ENCODE measurements around the gene FKBP5. TPM values are rescaled to one million over a fixed set of nuclear protein-coding genes. Genes with fewer than 3 reads are reported as not detected.

Gene FKBP5
- total and polyA plus RNA-seq, 9 of the 15 experiments (the other 6 are each of a cell fraction or from before 2014, with no cell fraction given): 32.7 to 151 (median 75.0) TPM

DNA sequence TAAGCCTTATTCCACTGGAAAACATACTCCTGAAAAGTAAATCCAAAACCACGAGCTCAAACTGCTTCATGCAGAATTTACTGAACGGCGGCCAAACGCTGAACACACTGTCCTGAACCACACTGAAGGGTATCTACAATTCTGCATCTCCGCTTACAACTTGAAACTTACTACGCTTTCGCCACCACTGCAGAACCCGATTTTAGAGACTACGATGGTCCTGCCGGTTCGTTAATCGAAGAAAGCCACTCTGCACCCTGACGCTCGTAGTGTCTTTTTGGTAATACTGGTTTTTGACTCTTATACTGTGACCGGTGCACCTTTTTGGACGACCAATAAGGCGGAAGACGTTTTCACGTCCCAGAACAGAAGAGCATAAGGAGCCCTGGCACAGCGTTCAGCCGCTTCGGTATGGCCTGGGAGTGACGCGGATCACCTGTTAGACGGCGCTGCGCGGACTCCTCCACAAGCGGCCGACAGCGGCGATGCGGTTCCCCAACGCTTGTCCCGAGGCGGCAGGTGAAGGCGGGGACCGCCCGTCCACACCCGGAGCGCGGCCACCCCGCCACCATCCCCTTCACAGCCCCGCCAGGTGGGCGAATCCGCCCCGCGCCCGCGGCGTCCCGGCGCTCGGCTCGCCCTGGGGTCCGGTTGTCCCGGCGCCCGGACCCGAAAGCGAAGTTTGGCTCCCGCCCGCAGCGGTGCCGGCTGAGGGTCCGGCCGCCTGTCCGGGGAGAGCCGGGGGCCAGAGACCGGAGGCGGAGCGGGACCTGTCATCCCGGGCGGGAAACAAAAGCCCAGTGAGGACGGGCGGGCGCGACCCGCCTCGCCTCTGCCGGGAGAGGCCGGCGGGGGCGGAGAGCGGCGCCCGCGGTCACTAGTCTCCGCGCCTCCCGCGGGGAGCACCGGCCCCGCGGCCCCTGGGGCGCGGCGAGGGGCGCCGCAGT is 784 bp downstream of the FKBP5 start (continued):
- TF ChIP-seq, protein P1, sequence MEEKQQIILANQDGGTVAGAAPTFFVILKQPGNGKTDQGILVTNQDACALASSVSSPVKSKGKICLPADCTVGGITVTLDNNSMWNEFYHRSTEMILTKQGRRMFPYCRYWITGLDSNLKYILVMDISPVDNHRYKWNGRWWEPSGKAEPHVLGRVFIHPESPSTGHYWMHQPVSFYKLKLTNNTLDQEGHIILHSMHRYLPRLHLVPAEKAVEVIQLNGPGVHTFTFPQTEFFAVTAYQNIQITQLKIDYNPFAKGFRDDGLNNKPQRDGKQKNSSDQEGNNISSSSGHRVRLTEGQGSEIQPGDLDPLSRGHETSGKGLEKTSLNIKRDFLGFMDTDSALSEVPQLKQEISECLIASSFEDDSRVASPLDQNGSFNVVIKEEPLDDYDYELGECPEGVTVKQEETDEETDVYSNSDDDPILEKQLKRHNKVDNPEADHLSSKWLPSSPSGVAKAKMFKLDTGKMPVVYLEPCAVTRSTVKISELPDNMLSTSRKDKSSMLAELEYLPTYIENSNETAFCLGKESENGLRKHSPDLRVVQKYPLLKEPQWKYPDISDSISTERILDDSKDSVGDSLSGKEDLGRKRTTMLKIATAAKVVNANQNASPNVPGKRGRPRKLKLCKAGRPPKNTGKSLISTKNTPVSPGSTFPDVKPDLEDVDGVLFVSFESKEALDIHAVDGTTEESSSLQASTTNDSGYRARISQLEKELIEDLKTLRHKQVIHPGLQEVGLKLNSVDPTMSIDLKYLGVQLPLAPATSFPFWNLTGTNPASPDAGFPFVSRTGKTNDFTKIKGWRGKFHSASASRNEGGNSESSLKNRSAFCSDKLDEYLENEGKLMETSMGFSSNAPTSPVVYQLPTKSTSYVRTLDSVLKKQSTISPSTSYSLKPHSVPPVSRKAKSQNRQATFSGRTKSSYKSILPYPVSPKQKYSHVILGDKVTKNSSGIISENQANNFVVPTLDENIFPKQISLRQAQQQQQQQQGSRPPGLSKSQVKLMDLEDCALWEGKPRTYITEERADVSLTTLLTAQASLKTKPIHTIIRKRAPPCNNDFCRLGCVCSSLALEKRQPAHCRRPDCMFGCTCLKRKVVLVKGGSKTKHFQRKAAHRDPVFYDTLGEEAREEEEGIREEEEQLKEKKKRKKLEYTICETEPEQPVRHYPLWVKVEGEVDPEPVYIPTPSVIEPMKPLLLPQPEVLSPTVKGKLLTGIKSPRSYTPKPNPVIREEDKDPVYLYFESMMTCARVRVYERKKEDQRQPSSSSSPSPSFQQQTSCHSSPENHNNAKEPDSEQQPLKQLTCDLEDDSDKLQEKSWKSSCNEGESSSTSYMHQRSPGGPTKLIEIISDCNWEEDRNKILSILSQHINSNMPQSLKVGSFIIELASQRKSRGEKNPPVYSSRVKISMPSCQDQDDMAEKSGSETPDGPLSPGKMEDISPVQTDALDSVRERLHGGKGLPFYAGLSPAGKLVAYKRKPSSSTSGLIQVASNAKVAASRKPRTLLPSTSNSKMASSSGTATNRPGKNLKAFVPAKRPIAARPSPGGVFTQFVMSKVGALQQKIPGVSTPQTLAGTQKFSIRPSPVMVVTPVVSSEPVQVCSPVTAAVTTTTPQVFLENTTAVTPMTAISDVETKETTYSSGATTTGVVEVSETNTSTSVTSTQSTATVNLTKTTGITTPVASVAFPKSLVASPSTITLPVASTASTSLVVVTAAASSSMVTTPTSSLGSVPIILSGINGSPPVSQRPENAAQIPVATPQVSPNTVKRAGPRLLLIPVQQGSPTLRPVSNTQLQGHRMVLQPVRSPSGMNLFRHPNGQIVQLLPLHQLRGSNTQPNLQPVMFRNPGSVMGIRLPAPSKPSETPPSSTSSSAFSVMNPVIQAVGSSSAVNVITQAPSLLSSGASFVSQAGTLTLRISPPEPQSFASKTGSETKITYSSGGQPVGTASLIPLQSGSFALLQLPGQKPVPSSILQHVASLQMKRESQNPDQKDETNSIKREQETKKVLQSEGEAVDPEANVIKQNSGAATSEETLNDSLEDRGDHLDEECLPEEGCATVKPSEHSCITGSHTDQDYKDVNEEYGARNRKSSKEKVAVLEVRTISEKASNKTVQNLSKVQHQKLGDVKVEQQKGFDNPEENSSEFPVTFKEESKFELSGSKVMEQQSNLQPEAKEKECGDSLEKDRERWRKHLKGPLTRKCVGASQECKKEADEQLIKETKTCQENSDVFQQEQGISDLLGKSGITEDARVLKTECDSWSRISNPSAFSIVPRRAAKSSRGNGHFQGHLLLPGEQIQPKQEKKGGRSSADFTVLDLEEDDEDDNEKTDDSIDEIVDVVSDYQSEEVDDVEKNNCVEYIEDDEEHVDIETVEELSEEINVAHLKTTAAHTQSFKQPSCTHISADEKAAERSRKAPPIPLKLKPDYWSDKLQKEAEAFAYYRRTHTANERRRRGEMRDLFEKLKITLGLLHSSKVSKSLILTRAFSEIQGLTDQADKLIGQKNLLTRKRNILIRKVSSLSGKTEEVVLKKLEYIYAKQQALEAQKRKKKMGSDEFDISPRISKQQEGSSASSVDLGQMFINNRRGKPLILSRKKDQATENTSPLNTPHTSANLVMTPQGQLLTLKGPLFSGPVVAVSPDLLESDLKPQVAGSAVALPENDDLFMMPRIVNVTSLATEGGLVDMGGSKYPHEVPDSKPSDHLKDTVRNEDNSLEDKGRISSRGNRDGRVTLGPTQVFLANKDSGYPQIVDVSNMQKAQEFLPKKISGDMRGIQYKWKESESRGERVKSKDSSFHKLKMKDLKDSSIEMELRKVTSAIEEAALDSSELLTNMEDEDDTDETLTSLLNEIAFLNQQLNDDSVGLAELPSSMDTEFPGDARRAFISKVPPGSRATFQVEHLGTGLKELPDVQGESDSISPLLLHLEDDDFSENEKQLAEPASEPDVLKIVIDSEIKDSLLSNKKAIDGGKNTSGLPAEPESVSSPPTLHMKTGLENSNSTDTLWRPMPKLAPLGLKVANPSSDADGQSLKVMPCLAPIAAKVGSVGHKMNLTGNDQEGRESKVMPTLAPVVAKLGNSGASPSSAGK (IDR thresholded peaks at IDR 0.05): no peak
- TF ChIP-seq, protein P2, sequence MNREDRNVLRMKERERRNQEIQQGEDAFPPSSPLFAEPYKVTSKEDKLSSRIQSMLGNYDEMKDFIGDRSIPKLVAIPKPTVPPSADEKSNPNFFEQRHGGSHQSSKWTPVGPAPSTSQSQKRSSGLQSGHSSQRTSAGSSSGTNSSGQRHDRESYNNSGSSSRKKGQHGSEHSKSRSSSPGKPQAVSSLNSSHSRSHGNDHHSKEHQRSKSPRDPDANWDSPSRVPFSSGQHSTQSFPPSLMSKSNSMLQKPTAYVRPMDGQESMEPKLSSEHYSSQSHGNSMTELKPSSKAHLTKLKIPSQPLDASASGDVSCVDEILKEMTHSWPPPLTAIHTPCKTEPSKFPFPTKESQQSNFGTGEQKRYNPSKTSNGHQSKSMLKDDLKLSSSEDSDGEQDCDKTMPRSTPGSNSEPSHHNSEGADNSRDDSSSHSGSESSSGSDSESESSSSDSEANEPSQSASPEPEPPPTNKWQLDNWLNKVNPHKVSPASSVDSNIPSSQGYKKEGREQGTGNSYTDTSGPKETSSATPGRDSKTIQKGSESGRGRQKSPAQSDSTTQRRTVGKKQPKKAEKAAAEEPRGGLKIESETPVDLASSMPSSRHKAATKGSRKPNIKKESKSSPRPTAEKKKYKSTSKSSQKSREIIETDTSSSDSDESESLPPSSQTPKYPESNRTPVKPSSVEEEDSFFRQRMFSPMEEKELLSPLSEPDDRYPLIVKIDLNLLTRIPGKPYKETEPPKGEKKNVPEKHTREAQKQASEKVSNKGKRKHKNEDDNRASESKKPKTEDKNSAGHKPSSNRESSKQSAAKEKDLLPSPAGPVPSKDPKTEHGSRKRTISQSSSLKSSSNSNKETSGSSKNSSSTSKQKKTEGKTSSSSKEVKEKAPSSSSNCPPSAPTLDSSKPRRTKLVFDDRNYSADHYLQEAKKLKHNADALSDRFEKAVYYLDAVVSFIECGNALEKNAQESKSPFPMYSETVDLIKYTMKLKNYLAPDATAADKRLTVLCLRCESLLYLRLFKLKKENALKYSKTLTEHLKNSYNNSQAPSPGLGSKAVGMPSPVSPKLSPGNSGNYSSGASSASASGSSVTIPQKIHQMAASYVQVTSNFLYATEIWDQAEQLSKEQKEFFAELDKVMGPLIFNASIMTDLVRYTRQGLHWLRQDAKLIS (CRISPR knock-in tag; IDR thresholded peaks at IDR 0.05): peak; percentile 20; the same call in 1 of the 2 replicates
- TF ChIP-seq ETV1 (tag; conservative IDR thresholded peaks at IDR 0.05; ENCODE audit: low read depth): no peak
